HG03045 (cell line): ENCODE results near the gene LRP11.
"Not testable (repeated sequence)": the region's sequence is repeated elsewhere in the genome, so short reads cannot be mapped to it uniquely, and the experiment has no call there.

Source experiments
- ATAC-seq: cut with Tn5 transposase; IDR thresholded peaks from one replicate; pipeline ENCODE4 v1.9.1; 2021; ENCODE audit warnings: mild to moderate bottlenecking, moderate library complexity; ENCODE audit not compliant: unreplicated experiment

LRP11 gene

DNA sequence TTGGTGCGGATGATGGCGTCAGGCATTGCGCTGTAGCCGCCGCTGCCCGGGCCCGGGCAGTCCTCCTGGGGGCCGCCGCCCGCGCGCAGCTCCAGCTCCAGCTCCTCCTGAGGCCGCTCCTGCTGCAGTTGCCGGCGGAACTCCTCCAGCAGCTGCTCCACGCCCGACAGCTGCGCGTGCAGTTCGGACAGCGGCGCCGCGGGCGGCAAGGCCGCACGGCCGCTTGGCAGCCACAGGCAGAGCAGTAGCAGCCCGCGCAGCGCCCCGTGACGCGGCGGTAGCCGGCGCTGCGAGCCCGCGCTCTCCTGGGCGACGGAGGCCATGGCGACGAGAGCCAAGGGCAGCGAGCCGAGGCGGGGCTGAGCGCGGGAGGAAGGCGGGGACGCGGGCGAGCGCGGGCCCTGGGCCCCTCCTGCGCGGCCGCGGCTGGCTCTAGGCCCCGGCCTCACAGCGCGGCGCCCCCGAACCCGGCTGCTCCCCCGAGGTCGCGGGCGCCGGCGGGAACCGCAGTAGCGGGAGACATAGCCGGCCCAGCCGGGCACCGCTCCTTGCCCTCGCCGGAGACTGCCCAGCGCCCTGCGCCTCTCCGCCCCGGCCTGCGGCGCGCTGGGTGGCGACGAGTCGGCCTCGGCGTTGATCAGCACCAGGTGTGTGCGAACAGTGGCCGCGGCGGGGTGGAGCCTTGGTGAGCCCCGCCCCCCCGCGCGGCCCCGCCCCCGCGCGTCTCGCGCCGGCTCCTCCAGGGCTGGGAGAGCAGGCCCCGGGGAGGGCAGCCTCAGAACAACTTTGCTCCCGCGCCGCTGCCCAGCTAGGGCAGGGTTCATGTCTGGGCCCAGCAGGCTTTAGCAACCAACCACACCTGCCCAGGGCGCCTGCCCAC lies at the start of gene LRP11:
Gene LRP11, minus strand, starts transcription at position 662 of the 880 bp plus-strand sequence. Its CDS starts 339 bp downstream, at position 323.
- peak; percentile 84 for ATAC-seq

GRCh38 chr6:149913540-149914240 lies 49.5 kb upstream of the LRP11 start:
- no peak for ATAC-seq

GRCh38 chr6:149913085-149913484 lies 48.9 kb upstream of the LRP11 start:
- ATAC-seq: no peak

- ATAC-seq: not testable (repeated sequence)
Observed at GRCh38 chr6:149912680-149913079, 48.5 kb upstream of the LRP11 start.

DNA sequence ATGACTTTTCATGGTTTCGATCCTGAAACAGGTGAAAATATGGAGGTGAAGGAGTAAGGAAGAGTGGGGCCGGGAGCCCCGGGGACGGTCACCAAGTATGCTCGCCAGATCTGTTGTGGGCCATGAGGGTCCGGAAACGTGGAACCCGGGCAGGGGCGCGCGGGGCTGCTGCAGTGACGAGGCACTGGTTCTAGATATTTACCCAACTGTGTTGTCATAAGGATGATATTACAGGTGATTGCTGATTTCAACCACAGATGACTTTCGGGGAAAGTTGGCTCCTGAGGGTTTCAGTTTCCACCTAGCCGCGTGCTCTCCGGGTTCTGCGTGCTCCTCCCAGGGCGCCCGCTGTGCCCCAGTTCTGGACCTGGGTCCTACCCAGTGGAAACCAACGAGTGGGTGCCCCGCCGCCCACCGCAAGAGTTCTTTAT lies 46.6 kb upstream of the LRP11 start:
- no peak for ATAC-seq

DNA sequence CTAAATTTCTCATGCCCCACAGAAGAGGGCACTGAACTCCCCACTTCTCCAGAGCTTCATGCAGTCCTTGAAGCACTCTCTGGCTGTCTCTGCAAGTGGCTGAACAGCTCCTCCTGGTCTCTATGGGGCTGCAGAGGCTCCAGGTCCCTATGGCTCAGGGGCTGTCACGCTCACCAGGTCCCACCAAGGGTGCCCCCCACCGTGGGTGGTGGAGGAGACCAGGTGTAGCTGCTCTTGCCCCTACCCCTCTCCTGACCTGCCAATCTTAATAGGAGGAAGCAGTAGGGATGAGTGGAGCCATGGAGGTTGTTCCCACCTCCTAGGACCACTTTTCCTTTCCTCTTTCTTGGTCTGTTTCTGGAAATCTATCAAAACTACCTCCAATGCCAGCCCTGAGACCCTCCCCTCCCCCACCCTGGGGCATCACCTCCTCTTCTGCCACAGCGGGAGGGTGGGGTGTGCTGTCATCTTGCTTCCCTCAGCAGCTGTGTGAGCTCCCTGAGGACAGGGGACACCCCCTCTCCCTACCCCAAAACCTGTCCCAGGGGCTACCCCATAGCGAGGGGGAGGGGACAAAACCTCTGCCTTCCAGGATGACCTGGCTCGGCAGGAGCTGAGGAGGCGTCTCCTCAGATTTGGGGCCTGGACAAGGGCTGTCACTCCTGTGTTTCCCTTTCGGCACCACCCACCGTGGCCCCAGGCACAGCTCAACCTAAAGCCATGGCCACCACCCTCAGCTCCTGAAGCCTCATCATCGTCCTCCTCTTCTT lies 45.7 kb upstream of the LRP11 start:
- ATAC-seq: no peak

- not testable (repeated sequence) for ATAC-seq
Observed at GRCh38 chr6:149908480-149908879, 44.3 kb upstream of the LRP11 start.

- no peak for ATAC-seq
Observed at GRCh38 chr6:149907317-149907716, 43.2 kb upstream of the LRP11 start.

GRCh38 chr6:149906405-149906804 lies 42.2 kb upstream of the LRP11 start:
- no peak for ATAC-seq

GRCh38 chr6:149905911-149906371 lies 41.8 kb upstream of the LRP11 start:
- no peak for ATAC-seq

GRCh38 chr6:149905371-149905910 lies 41.3 kb upstream of the LRP11 start:
- ATAC-seq: no peak

DNA sequence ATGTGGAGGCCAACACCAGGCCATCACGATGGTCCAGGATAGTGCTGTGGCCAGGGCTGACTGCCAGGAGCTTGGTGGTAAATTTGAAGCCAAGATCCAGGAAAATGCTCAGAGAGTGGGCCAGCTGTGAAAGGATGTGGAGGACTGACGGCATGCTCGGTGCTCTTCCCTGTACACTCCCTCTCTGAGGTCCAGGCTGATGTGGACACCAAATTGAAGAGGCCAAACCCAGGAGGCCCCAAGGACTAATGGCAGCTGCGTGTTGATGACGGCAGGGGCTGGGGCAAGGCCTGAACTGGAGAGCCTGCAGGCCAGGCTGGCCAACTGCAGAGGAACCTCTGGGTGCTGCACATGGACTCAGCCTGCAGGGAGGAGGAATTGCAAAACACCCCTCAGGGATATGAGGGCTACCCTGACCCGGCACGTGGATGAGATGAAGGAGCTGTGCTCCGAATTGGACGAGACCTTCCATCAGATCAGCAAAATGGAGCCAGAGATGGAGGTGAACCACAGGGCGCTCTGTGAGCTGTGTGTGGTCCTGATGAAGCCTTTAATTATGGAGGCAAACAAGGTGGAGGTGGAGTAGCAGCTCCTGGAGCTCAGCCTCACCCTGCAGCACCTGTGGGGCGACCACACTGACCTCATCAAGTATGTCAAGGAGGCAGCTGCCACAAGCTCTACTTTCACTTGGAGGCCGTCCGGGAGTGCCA lies 40.7 kb upstream of the LRP11 start:
- no peak for ATAC-seq

GRCh38 chr6:149903938-149904611 lies 39.9 kb upstream of the LRP11 start:
- ATAC-seq: no peak

GRCh38 chr6:149901444-149902140 lies 37.4 kb upstream of the LRP11 start:
- ATAC-seq: no peak

DNA sequence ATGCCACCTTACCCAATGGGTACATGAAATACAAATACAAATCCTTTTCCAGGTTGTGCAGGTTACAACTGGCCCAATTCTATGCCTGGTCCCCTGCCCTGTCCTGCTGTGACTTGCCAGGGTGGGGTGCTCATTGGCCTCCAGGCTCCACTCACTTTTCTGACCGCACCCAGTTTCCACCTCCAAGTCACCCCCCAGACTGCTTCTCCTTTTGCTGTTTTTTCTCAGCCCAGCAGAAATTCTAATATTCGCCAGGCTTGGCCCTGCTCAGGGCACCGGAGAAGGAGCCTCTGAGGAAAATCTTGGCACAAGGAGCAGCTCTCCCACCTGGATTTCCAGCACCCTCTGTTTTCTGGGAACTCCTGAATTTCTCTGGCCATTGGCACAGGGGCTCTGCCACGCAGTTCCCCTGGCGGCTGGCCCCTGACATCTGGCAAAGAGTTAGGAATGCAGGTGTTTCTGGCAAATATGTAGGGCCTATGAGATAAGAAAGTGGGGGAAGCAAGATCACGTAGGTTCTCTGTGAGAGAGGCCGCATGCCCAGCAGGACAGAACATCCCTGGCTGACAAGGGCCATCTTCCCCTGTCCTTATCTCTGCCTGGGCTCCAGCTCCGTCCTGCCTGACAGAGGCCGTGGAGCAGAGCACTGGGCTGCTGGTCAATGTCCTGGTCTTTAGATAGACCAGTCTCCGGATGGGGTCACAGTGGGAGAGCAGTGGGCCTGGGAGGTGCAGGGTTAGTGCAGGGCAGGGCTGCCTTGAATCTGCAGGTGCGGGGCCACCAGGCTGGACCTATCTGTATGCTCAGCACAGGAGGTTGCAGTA lies 36.7 kb upstream of the LRP11 start:
- ATAC-seq: no peak

- no peak for ATAC-seq
Observed at GRCh38 chr6:149899926-149900619, 35.9 kb upstream of the LRP11 start.

DNA sequence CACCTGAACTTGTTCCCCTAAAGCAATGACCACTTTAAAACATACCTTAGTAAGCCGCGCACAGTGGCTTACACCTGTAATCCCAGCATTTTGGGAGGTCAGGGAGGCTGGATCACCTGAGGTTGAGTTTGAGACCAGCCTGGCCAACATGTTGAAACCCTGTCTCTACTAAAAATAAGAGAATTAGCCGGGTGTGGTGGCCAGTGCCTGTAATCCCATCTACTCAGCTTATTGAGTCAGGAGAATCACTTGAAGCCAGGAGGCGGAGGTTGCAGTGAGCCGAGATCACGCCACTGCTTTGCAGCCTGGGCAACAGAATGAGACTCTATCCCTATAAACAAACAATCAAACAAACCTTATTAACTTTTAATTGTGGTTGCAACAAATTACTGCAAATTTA lies 35.3 kb upstream of the LRP11 start:
- no peak for ATAC-seq

DNA sequence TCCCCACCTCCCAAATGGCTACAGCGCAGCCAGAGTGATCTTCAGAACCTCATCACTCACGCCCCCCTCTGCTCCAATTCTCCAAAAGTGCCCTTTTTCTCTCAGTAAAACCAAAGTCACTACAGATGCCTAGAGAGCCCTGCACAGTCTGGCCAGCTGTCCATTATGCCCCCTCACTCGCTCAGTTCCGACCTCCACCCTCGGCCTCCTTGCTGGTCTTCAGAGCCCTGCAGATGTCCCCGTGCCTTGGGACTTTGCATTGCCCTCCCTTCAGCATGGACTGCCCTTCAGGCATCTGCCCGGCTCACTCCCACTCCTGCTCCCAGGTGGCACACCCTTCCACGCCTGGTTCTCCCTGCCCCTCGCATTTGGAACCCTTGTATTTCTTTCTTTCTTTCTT lies 34.8 kb upstream of the LRP11 start:
- no peak for ATAC-seq
